ENCODE measurements around the gene PITPNC1.

DNA sequence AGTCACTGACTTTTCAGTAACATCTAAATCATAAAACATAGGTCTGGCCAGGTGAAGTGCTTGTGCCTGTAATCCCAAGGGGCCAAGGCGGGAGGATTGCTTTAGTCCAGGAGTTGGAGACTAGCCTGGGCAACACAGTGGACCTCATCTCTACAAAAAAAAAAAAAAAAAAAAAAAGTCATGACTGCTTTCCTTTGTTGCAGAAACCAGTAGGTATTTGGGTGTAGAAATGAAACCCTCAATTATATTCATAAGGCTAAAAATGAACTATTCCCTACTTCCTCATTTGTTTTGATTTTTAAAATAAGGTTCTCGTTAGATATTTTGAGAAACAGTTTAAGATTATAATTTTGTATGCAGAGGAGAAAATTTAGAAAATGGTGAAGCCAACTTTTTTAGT lies 26.0 kb downstream of the PITPNC1 start:
- TF ChIP-seq, protein P1, sequence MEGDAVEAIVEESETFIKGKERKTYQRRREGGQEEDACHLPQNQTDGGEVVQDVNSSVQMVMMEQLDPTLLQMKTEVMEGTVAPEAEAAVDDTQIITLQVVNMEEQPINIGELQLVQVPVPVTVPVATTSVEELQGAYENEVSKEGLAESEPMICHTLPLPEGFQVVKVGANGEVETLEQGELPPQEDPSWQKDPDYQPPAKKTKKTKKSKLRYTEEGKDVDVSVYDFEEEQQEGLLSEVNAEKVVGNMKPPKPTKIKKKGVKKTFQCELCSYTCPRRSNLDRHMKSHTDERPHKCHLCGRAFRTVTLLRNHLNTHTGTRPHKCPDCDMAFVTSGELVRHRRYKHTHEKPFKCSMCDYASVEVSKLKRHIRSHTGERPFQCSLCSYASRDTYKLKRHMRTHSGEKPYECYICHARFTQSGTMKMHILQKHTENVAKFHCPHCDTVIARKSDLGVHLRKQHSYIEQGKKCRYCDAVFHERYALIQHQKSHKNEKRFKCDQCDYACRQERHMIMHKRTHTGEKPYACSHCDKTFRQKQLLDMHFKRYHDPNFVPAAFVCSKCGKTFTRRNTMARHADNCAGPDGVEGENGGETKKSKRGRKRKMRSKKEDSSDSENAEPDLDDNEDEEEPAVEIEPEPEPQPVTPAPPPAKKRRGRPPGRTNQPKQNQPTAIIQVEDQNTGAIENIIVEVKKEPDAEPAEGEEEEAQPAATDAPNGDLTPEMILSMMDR (IDR thresholded peaks at IDR 0.05): no peak
- no peak for TF ChIP-seq ZFX (IDR thresholded peaks at IDR 0.05; ENCODE audit: borderline replicate concordance)
